ENCODE data around the gene PHACTR3. TPM values are rescaled to one million over a fixed set of nuclear protein-coding genes. Genes with fewer than 3 reads are reported as not detected.

The PHACTR3 gene
- total RNA-seq, 1 donor from 2014 or later: 6.9 TPM

DNA sequence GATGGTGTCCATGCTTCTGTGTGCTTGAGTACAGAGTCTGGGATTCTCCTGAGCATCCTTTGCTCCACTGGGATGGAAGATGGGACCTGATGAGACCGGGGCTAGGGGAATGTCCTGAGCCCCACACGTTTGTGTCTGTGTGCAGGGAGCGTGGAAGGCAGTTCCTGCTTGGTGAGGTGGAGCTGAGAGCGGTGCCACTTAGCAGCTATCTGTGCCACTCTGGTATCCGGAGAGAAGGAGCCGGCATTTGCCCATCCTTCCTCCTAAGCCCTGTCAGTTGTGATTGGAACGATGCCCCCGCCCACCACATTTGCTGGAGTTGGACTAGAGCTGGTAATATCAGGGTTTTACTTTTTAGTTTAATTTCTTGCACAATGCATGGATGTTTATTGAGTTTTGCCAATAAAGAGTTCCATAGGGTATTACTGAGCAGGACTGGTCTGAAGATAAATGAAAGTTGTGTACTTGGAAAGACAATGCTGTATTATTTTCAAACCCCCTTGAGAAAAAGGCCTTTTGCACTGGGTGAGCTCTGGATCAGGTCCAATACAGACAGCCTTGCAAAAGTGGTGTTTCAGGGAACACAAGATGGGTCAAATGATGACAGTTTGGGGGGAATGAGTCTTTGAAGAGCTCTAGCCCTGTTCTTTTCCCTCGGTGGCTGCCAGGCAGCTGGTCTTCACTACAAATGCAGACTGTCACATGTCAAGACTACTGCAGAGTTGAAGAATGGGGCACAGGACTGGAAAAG lies 198.3 kb downstream of the PHACTR3 start:
- no peak for DNase-seq

DNA sequence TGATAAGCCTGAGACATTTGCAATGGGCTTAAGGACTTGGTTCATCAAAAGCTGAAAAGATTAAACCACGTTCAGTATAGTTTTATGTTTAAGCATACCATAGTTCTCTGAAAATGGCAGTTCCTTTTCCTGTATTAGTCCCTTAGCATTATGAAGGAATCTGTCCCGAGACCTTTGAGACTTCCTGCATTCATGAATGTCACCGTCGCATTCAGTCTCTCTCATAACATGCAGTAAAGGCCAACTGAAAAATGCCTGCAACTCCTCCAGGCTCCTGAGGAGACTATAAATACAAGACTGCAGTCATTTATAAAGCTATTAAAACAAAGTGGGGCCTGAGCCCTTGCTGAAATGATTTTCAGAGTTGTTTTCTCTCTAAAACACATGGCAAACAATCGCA lies 200.0 kb downstream of the PHACTR3 start:
- no peak for DNase-seq

DNA sequence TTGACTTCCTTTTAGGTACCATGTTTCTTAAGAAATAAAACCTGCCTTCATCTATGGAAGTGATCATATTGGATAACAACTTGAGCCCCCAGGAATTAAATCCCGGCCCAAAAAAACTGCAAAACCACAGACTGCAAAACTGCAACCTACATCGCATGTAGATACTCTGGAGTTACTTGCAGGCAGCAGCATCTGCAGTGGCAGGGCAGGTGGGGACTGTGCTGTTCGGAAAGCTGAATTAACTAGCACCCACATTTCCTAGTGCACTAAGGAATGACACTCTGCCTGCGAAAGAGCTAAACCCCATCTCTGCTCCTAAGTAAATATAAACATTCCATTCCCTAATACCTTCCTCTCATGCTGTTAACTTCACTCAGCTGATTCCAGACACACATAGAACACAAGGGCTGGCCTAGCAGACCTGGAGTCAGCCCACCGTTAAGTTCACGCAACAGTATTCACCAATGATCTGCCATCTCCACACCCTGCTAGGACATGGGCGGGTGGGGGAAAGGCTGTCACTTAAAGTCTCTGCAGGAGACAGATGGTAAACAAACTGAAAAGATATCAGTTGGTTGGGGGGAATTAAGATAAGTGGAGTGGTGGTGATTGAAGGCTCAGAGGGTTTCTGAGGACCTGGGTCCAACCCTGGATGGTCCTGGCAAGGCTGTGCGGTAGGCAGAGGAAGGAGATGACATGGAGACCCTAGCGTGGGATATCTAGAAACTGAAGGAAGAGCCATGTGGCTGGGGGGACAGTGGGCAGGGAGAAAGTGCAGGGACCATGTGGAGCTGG lies 200.7 kb downstream of the PHACTR3 start:
- no peak for DNase-seq

DNA sequence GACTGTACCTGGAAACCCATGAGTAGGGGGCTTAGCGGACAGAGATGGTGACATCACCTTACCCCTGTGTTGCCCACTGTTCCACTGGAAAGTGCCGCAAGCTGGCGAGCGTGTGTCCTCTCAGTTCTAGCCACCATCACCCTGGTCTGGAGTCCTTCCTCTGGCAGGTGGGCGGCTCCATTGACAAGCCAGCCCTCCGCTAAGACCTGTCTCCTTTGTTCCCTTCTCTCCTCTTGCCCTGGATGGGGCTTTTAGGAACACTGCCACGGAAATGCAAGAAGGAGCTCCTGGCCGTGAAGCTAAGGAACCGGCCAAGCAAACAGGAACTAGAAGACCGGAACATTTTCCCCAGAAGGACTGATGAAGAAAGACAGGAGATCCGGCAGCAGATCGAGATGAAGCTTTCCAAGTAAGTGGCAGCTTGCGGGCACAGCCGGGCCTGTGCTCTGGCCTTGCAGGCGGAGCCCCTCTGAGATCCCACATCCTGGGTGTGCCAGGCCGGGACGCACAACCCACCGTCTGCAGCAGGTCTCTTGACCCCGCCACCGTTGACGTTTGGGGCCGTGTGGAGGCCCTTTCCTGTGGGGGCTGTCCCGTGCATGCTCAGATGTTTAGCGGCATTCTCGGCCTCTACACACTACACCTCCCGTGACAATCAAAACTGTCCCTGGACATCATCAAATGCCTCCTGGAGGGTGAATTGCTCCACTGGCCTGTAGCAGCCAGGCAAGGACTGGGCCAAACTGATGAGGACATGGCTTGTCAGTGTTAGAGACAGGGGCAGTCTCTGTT lies 201.6 kb downstream of the PHACTR3 start:
- DNase-seq: no peak

DNA sequence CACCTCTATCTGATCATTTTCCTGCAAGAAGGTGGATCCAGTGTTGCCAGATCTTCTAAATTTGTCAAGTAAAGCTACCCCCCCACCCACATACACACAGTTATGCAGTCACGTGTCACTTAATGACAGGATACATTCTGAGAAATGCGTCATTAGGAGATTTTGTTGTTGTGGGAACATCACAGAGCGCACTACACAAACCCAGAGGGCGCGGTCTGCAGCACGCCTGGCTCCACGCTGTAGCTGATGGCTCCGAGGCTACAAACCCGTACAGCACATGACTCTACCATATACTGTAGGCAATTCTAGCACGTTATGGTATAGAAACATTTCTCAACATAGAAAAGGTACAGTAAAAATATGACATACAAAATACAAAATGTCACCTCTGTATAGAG lies 202.2 kb downstream of the PHACTR3 start:
- no peak for DNase-seq

DNA sequence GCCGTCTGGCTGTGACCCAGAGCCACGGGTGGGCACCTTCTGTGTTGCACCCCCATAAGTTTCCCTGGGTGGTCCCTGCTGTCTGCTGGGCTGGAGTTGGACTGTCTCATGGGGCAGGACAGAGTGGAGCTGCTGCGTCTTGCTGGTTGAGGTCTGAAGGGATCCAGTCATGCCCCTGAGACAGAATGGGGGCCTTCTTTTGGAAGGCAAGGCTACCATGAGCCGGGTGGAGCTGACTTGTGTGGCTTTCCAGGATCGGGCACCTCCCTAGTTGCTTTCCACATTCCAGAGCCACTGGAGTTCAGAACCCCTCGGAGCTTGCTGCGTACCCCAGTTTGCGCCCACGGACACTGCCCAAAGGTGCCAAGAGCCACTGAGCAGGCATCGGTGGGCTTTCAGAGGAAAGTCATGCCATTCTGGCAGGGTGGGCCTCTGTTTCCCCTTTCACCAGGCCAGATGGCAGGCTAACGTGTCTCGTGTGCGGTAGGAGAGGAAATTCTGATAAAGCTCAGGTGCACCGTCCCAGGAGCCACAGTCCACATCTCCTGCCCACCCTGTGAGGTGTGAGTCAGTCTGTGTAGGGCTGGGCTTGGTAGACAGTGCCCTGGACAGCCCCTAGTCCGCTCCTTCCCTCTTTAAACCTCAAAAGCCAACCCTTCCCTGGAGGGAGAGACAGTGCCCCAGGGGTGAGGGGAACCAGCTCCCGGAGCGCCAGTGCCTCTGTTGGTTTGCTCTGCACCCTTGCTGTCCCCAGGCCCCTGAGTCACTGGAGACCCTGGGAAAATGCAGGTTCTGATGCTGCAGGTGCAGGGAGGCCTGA lies 203.8 kb downstream of the PHACTR3 start:
- DNase-seq: no peak

DNA sequence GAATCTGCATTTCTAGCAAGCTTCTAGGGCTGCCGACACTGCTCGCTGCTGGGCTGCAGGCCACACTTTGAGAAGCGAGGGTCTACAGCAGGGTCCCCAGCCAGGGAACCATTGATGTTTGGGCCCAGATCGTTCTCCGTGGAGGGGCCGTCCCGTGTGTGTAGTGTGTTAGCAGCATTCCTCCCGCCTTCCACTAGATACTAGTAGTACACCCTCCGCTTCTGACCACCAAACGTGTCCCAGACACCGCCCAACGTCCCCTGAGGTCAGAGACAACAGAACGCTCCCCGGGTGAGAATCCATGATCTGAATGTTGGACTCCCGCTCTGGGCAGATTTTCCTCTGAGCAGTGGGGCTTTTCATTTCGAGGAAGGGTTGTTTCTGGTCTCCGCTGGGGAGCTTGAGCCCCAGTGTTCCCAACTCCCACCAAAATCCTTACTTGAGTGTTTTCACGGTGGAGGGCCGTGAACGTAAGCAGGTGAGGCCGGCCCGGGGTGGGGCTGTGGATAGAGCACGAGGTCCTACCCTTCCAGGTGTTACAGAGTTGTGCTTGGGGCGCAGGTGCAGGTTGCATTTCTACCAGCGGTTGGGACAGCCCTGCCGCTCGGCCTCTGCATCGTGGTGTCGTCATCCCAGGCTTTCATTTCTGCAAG lies 204.5 kb downstream of the PHACTR3 start:
- no peak for DNase-seq

DNA sequence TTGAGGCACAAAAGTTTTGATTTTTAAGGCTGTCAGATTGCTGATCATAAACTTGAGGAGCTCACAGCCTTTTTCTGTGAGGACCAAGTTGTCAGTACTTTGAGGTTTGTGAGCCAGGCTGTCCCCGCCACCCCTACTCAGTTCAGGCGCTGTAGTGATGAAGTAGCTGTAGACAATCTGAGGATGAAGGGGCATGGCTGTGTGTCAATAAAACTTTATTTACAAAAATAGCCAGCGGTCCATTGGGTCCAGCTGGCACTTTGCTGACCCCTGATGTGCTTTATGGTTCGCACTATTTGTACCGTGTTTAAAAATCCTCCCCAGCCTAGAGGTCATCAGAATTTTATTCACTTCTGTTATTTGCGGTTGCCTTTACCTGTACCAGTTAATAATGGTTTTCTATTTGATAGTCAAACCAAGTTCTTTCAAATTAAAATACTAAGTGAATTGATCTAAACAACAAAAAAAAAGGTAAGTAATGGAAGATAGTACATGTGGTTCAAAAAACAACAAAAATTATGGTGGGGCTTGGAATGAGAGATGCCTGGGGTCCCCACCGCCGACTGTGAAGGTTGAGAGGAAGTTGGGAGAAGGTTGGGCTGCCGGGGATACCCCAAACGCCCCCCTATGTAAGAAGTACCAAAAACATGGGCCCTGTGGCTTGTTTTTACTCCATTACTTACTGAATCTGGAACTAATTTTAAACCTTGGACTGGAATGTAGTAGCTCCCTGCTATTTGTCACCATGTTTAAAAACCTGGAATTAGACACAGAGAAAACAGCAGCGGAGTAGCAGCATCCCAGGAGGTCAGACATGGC lies 205.5 kb downstream of the PHACTR3 start:
- DNase-seq: no peak

DNA sequence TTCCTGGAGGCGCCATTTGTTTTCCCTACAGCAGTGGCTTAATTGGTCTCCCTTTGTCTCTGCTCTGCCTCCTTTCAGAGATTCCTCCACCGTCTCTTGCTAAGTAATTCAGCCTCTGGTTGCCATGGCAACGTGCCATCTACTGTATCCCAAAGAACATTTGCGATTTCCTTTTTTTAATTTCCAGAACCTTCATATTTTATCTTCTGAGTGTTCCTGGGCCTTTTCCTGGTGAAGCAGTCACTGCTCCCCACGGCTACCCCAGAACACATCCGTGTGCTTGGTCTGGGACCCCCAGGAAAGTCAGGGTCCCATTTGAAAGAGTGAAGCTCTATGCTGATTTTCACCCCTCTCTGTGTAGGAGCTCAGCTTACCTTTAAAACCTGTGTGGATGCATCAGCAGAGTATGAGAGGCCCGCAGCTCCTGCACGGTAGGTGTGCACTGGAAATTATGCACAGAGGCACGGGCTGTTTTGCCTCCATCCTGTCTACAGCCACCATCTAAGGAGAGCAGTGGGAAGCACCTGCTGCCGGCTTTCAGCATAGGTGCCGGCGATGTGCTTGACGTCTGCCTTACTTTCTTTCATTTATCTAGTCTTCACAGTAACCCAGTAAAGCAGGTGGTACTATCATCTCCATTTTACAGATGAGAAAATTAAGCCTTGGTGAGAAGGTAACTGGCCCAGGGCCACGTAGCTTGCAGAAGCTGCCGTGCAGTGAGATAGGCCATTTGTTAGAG lies 206.3 kb downstream of the PHACTR3 start:
- no peak for DNase-seq

DNA sequence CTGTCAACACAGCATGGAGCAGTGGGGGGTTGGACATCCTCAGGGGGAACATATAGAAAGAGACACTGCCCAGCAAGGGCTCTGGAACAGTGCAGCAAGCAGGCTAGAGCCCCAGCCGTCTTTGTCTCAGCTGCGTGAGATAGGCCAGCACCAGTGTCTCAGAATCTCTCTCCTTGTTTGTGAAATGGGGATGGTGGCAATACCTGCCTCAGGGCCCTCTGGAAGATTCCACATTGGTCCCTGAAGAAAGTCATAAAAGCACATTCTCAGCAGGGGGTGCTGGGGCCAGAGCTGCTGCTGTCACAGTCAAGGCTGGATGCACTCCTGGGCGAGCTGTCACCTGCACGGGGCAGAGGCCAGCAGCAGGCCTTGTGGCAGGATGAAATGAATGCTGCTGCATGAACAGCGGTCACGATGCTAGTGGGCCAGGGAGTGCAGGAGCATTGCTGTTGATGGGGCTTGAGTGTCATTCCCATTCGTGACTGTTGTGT lies 207.4 kb downstream of the PHACTR3 start:
- DNase-seq: no peak

DNA sequence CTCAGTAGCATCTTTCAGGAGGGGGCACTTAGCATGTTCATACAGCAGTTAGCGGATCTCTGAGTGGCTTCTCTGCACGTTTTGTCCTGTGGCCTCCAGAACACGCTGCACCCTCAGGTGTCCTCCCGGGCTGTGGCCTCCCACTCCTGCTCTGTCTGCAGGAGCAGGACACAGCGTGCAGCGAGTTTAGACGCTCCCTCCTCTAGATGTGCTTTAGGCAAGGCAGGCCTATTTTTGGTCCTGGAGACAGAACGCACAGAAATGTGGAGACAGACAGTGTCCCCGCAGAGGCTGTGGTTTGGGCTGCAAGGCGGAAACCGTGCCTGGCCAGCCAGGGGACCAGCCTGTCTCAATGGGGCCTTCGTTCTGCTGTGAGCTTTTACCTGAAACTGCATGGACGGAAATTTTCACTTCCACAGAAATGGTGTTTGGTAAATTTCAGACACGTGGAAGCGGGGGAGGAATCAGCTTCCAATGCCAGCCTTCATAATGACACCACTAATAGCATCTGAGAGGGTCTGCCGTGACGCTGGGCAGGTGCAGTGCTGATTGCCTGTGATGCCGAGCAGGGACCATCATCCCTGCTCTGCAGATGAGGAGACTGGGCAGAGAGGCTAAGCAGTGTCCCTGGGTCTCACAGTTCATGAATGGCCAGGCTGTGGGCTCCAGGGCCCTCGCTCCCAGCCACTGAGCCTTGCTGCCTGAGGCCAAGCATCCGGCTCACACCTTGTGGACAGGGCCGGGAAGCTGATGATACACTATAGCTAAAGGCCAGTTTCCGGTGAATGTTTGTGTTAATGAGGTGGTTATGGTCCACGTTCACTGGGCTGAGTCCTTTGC lies 208.2 kb downstream of the PHACTR3 start:
- no peak for DNase-seq

DNA sequence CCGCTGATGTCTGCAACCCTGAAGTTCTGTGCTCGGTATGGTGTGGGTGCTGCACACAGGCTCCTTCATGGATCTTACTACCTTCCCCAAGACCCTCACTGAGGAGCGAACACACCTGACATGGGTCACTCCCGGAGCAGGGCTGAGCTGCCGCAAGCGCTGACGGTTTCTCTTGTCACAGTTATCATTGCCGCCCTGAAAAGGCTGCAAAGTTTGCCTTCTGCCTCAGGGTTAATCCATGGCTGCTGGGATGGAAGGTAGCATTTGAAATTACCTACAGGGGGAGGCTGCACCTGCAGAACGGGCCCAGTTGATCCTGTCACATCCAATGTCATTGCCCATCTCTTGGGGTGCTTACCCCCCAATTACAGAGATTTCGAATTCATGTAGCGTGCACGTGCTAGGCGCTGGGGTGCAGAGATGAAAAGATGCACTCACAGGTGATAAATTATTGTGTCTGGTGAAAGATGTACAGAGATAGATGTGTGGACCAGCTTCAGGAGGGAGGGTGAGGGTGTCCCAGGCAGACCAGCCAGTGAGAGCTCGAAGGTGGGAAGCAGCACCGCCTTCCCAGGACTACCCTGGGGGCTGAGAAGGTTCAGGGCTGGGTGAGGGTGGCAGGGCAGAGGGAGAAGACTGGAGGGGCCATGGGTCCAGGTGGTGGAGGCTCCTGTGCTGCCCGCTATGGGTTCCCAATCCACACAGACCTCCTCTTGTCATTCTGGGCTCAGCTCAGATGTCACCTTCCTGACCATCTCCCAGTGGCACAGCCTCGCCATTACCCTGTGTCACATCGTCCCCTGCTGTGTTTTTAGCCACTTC lies 209.0 kb downstream of the PHACTR3 start:
- DNase-seq: no peak

DNA sequence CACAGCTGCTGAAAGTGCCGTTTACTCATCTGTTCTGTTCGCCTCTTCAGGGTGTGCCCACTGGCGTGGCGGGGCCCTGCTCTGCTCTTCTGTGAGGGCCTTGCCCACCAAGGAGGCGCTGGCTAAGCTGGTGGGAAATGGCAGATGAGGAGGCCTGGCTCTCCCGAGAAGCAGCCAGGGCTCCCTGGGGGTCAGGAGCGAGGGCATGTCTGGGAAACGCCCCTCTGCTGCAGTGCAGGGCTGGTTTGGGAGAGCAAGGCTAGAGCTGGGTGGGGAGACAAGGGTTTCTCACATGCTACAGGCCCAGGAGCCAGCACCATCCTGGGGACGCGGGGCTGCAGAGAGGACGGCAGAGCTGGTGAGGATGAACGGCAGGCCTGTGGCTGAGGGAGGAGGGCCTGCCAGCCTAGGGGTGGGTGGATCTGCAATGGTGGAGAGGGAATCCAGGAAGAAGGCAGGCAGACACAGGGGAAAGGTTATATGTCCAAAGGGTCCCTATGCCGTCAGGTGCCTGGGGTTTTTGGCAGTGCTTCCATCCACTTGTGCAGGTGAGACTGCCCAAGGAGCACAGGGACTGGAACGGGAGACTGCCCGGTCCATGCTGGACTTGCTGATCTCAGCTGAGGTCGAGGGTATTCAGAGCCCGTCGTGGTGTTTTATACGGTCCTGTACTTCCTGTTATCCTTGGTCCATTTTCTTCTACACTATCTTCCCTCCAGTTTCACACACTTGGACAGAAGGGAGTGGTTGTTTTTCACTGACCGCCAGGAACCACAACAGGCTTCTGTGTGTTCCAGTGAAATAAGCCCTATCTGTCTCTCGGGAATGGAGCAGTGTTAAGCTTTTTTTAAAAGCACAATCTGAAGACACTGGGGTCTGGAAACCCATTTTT lies 209.9 kb downstream of the PHACTR3 start:
- DNase-seq: no peak

DNA sequence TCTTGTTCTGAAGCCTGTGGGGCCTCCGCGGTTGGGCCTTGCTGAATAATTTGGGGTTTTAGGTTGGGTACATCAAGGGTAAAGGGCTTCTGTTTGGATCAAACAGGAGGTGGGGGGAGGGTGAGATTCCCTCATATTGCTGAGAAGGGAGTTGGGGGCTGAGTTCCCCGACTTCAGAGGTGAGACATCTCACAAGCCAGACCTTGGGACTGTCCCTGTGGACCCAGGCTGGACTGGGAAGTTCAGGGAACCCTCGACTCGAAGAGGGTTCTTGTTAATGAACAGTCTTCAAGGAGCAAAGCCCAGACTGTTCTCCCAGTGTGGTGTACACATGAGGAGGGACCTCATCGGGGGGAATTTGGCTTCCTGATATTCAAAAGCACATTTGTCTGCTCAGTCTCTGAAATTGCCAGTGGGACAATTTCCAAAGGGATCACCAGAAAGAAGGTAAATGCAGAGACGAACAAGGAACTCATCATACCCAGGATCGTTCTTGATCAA lies 210.6 kb downstream of the PHACTR3 start:
- no peak for DNase-seq

DNA sequence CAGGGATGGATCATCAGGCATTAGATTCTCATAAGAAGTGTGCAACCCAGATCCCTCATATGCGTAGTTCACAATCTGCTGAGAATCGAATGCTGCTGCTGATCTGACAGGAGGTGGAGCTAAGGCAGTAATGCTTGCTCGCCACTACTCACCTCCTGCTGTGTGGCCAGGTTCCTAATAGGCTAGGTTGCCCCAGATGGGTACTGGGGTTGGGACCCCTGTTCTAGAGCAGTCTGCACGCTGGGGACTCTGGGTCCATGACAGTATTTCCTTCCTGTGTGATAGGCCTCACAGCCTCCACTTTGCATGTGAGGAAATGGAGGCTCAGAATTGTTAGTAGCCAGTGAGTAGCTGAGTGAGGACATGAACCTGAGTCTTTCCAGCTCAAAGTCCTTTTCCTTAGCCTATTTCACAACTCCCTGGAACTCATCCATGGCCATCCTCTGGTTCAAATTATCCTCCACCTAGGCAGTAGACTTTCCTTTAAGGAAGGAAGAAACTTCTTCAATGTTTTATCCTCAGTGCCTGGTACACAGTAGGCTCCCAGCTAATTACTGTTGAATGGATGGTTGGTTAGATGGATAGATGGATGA lies 211.9 kb downstream of the PHACTR3 start:
- no peak for DNase-seq

DNA sequence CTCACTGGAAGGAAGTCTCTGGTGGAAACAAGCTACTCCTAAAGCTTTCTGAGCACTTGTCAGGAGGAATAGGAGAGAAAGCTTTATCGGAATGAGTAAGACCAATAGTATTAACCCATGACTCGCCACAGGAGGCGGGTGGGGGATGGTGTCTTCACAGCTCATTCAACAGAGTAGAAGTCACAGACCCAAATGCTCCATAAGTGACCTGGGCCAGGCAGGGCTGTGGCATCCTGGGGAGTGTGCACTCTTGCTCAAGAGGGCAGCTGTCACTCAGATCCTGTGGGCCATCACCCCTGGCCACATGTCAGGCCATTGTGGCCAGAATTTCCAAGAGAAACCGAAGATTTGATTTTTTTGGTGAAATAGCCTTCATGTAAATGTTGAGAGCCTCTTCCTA lies 213.1 kb downstream of the PHACTR3 start:
- no peak for DNase-seq
